ENCODE results near the gene ASTL.

ASTL gene

DNA sequence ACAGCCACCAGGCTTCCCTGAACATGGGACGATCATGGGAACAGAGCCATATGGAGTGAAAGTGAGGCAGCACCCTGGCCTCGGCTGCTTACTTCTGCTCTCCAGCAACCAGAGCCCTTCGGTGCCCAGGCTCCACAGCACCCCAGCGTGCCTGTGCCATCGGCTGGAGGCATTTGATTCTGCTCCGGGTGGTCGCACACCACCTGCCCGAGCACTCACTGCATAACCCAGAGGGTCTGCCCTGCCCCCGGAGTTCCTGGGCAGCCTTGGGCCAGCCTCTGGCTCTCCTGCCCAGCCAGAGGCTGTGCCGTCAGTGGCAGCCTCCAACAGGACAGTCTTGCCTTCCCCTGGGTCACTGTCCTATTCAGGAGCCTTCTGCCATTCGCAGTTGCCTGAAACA lies 3.9 kb downstream of the ASTL start:
- CTCF ChIA-PET = interaction anchor here (1.0 to 2.7 kb wide), 3 partner anchors 18 to 112 kb away, joined by 3 to 12 read pairs (median 4); partner anchors contain the start of gene ADRA2B
- H3K4me1 ChIP-seq (ENCODE audit: control insufficient read depth, insufficient read depth, low read length) = no peaks in the 10 kb centered on the region
- no peaks in the 10 kb centered on the region for H3K36me3 ChIP-seq (ENCODE audit: control insufficient read depth in 2 of 2, insufficient read depth in 1 of 2, low read length in 2 of 2)
- no peak overlapping the region for H3K4me3 ChIP-seq (ENCODE audit: low read depth, low read length)
- POLR2A ChIA-PET = no interaction called here
- H3K27ac ChIP-seq (ENCODE audit: extremely low read depth, low read depth, low read length) = no peak overlapping the region
- no peaks in the 10 kb centered on the region for H3K9me3 ChIP-seq (ENCODE audit: control insufficient read depth, insufficient read depth, low read depth, low read length)
- TF ChIP-seq ZNF560 (tag by site-specific recombination; IDR thresholded peaks at IDR 0.05; ENCODE audit: borderline replicate concordance) = no peak

DNA sequence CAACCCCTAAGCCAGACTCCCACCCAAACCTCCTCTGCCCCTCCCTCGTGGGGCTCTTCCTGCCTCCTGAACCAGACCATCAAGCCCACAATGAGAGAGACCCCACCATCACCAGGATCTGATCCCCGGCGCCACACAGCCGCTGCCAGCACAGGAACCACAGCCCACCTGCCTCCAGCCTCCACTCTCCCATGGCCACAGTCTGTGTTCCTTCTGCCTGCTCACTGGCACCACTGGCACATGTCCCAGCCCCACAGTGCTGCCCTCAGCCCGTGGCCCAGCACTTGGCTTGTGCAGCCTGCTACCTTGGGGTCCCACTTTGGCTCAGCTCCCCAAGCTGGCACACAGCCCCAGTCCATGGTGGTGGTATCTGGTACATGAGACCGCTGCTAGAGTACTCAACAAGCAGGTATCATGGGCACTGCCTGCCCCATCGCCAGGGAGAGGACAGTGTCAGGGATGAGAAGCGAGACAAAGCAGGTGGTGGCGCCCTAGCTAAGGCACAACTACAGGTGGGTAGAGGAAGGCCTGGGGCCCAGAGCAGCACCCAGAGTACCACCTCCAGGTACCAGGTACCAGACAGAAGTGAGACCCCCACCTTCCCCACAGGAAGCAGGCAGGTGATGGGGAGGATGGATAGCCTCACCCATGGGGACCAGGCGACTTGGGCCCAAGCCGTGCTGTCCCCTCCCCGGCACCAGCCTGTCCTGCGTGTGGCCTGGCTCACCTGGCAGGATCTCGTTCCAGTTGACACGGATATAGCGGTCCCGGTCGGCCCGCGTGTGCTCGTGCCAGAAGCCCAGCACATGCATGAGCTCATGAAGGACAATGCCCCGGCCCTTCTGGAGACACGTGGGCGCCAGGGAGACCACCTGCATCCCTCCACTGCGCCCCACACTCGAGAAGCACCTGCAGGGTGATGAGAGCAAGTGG lies 6.2 kb downstream of the ASTL start:
- H3K4me3 ChIP-seq (ENCODE audit: low read depth, low read length) = no peak overlapping the region
- POLR2A ChIA-PET = no interaction called here
- CTCF ChIA-PET = interaction anchor here (1.5 to 2.7 kb wide), 2 partner anchors 15 kb away, joined by 5 to 12 read pairs; partner anchors contain the start of gene ADRA2B
- no peaks in the 10 kb centered on the region for H3K36me3 ChIP-seq (ENCODE audit: control insufficient read depth in 2 of 2, insufficient read depth in 1 of 2, low read length in 2 of 2)
- H3K9me3 ChIP-seq (ENCODE audit: control insufficient read depth, insufficient read depth, low read depth, low read length) = no peaks in the 10 kb centered on the region
- TF ChIP-seq ZNF24 (tag by site-specific recombination; IDR thresholded peaks at IDR 0.05) = no peak
- TF ChIP-seq MZF1 (tag by site-specific recombination; IDR thresholded peaks at IDR 0.05; ENCODE audit: borderline replicate concordance) = no peak
- TF ChIP-seq, protein P1, sequence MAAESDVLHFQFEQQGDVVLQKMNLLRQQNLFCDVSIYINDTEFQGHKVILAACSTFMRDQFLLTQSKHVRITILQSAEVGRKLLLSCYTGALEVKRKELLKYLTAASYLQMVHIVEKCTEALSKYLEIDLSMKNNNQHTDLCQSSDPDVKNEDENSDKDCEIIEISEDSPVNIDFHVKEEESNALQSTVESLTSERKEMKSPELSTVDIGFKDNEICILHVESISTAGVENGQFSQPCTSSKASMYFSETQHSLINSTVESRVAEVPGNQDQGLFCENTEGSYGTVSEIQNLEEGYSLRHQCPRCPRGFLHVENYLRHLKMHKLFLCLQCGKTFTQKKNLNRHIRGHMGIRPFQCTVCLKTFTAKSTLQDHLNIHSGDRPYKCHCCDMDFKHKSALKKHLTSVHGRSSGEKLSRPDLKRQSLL (tag by site-specific recombination; IDR thresholded peaks at IDR 0.05) = no peak
- TF ChIP-seq ZNF239 (tag by site-specific recombination; IDR thresholded peaks at IDR 0.05) = no peak
- TF ChIP-seq, protein P2, sequence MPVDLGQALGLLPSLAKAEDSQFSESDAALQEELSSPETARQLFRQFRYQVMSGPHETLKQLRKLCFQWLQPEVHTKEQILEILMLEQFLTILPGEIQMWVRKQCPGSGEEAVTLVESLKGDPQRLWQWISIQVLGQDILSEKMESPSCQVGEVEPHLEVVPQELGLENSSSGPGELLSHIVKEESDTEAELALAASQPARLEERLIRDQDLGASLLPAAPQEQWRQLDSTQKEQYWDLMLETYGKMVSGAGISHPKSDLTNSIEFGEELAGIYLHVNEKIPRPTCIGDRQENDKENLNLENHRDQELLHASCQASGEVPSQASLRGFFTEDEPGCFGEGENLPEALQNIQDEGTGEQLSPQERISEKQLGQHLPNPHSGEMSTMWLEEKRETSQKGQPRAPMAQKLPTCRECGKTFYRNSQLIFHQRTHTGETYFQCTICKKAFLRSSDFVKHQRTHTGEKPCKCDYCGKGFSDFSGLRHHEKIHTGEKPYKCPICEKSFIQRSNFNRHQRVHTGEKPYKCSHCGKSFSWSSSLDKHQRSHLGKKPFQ (tag by site-specific recombination; IDR thresholded peaks at IDR 0.05) = no peak
- no peak for TF ChIP-seq ZNF571 (tag by site-specific recombination; IDR thresholded peaks at IDR 0.05)
- no peak for TF ChIP-seq ZNF146 (tag by site-specific recombination; IDR thresholded peaks at IDR 0.05)
- no peak for TF ChIP-seq ZNF48 (tag by site-specific recombination; IDR thresholded peaks at IDR 0.05)
- TF ChIP-seq ZNF654 (tag by site-specific recombination; IDR thresholded peaks at IDR 0.05; ENCODE audit: low read depth) = no peak
- no peak for TF ChIP-seq SALL2 (tag by site-specific recombination; IDR thresholded peaks at IDR 0.05; ENCODE audit: borderline replicate concordance)
- TF ChIP-seq ZNF266 (tag by site-specific recombination; IDR thresholded peaks at IDR 0.05; ENCODE audit: low read depth) = no peak
- no peak for TF ChIP-seq ZNF16 (tag by site-specific recombination; IDR thresholded peaks at IDR 0.05; ENCODE audit: low read depth)
- TF ChIP-seq, protein P3, sequence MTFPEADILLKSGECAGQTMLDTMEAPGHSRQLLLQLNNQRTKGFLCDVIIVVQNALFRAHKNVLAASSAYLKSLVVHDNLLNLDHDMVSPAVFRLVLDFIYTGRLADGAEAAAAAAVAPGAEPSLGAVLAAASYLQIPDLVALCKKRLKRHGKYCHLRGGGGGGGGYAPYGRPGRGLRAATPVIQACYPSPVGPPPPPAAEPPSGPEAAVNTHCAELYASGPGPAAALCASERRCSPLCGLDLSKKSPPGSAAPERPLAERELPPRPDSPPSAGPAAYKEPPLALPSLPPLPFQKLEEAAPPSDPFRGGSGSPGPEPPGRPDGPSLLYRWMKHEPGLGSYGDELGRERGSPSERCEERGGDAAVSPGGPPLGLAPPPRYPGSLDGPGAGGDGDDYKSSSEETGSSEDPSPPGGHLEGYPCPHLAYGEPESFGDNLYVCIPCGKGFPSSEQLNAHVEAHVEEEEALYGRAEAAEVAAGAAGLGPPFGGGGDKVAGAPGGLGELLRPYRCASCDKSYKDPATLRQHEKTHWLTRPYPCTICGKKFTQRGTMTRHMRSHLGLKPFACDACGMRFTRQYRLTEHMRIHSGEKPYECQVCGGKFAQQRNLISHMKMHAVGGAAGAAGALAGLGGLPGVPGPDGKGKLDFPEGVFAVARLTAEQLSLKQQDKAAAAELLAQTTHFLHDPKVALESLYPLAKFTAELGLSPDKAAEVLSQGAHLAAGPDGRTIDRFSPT (tag by site-specific recombination; IDR thresholded peaks at IDR 0.05) = no peak
- H3K4me1 ChIP-seq (ENCODE audit: control insufficient read depth, insufficient read depth, low read length) = no peaks in the 10 kb centered on the region
- H3K27ac ChIP-seq (ENCODE audit: extremely low read depth, low read depth, low read length) = no peak overlapping the region

DNA sequence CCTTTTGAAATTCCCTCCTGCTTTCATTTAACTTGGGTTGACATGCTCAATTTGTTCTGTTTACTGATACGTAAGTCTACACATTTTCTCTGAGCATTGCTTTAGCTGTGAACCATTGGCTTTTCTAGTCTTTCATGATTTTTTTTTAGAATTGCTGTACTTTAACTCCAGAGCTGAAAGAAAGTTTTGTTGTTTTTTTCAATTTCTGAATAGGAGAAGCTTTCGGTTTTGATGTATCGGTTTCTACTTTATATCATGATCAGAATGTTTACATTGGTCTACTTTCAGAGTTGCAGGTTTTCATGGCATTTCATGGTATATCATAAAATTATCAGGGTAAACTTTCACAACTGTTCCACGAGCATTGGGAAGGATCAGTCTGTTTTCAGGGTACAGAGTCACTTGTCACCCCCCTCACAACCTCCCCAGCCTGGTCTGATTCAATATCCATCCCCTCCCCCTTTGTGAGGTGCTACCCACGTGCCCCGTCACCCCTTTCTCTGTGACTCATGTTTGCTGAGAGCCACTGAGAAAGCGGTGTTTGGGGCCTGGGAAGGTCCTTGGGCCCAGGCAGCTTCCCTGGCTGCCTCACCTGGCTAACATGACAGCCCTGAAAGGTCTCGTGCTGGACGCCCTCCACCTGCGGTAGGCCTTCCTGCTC lies 7.0 kb downstream of the ASTL start:
- ChIA-PET CTCF (interaction anchor here (1.5 kb wide), 2 partner anchors 11 to 15 kb away, joined by 4 to 5 read pairs; partner anchors contain the start of gene ADRA2B), POLR2A (no interaction called here)
- Histone ChIP-seq H3K9me3 (ENCODE audit: control insufficient read depth, insufficient read depth, low read depth, low read length) (no peaks in the 10 kb centered on the region), H3K27ac (ENCODE audit: extremely low read depth, low read depth, low read length) (no peak overlapping the region), H3K36me3 (ENCODE audit: control insufficient read depth in 2 of 2, insufficient read depth in 1 of 2, low read length in 2 of 2) (no peaks in the 10 kb centered on the region), H3K4me3 (ENCODE audit: low read depth, low read length) (no peak overlapping the region), H3K4me1 (ENCODE audit: control insufficient read depth, insufficient read depth, low read length) (no peaks in the 10 kb centered on the region)
- no peak for TF ChIP-seq ZNF776 (tag by site-specific recombination; IDR thresholded peaks at IDR 0.05; ENCODE audit: borderline replicate concordance)
- no peak for TF ChIP-seq ZNF426 (tag by site-specific recombination; IDR thresholded peaks at IDR 0.05)
- no peak for TF ChIP-seq ZNF202 (tag by site-specific recombination; IDR thresholded peaks at IDR 0.05; ENCODE audit: borderline replicate concordance)
- no peak for TF ChIP-seq ZNF624 (tag by site-specific recombination; IDR thresholded peaks at IDR 0.05)
- no peak for TF ChIP-seq KLF10 (tag by site-specific recombination; IDR thresholded peaks at IDR 0.05)
- no peak for TF ChIP-seq MEIS1 (CRISPR knock-in tag; IDR thresholded peaks at IDR 0.05; ENCODE audit: borderline replicate concordance)
- TF ChIP-seq ZFP37 (tag by site-specific recombination; IDR thresholded peaks at IDR 0.05) = no peak
- TF ChIP-seq ZNF121 (tag by site-specific recombination; IDR thresholded peaks at IDR 0.05) = no peak
- TF ChIP-seq ZNF2 (tag by site-specific recombination; IDR thresholded peaks at IDR 0.05) = no peak
- no peak for TF ChIP-seq ZNF354C (tag by site-specific recombination; IDR thresholded peaks at IDR 0.05; ENCODE audit: borderline replicate concordance, low read depth)
- TF ChIP-seq ZNF423 (tag by site-specific recombination; IDR thresholded peaks at IDR 0.05) = no peak
- TF ChIP-seq ZNF248 (tag by site-specific recombination; IDR thresholded peaks at IDR 0.05) = no peak
- TF ChIP-seq OVOL3 (tag by site-specific recombination; IDR thresholded peaks at IDR 0.05) = no peak

Data from HEK293 (cell line).